ENCODE data around the gene POLN.
A peak's percentile ranks its signal among the peaks of the same experiment; 100 is the strongest.
"Not testable (repeated sequence)": the region's sequence is repeated elsewhere in the genome, so short reads cannot be mapped to it uniquely, and the experiment has no call there.

Gene POLN

DNA sequence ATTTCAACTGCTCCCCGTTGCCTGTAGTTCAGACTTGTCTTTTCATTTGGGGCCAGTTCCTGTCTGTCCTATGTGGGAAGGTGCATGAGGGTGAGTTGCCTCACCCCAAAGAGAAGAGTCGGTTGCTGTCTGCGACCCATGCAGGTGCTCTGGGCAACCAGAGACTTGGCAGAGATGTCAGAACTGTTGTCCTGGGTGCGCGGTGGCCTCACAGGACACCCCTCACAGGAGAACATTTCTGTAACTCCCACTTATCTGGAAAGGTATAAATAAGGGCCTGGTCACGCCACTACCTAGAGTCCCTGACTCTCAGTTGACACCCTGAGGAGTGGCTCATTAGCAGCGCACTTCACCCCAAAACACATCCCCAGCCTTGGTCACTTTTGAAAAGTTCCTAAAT lies 192.5 kb downstream of the POLN start:
- no peak for DNase-seq

GRCh38 chr4:2048831-2049230 lies 193.1 kb downstream of the POLN start:
- DNase-seq = no peak

- no peak for DNase-seq
These were observed 193.9 kb downstream of the POLN start for GRCh38 chr4:2047781-2048581.

DNA sequence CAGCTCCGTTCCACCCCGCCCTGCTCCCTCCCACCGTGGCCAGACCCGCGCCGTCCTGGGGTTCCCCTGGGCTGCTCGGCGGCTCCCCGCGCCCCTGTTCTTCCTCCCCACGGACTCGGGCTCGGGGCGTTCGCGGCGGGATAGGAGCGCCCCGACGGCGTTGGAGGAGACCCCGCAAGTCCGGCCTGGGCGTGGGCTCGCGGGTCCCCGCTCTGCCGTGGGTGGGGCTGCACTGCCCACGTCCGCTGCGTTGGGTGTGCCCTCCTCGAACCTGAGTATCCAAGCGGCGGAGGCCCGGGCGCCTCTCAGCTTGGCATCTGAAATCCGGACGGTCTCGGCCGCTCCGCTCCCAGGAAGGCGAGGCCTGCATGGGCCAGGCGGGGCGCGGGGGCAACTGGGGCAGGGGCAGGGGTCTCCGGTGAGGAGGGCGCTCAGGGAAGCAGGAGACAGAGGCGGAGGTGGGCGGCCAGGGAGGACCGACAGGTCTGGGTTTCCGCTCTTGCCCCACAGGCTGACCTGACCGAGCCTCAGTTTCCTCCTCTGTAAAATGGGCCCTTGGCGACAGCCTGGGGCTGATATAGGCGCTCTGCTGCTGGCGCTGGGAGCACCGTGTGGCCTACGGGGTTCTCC lies 194.8 kb downstream of the POLN start:
- no peak for DNase-seq

GRCh38 chr4:2046031-2046961 lies 195.6 kb downstream of the POLN start:
- DNase-seq = no peak

- DNase-seq = no peak
These were observed 196.4 kb downstream of the POLN start for GRCh38 chr4:2045518-2045951.

DNA sequence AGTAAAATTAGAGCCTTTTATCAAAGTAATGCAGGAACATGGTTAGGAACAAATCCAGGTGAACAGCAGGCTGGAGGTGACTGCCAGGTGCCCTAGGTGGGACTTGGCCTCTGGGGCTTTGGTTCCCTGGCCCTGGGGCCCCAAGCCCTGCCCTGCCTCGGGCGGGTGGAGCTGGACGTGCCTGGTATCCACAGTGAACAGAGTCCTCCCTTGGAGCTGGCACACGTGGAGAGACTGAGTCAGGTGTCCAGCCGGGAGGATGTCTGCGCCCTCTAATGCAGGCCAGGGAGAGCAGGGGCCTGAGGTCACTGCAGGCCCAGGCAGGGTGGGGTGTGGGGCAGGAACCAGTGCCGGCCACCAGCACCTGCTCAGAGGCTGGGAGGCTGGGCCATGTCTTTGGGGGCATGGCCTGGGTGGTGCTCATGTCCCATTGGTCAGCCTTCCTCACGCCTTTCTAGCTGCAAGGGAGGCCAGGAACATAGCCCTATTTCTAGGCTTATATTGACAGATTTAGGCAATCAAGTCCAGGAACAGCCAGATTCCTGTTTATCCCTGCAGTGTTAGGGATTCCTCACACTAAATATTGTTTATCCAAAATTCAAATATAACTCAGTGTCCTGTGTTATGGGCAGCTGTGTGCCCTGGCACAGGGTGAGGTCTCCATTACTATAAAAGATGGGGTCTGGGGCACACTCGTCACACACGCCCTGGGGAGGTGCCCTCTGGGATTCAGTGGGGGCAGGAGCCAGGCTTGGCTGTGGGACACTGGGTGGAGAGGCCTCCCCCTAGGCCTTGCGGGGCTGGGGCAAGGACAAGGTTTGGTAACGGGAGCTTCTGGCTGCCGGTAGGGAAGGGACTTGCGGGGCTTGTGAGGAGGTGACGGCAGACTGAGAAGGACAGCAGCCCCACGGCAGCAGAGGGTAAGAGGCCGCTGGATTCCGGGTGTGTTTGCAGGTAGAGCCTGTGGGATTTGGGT lies 197.1 kb downstream of the POLN start:
- no peak for DNase-seq

- DNase-seq = no peak
These were observed 197.8 kb downstream of the POLN start for GRCh38 chr4:2044119-2044485.

DNA sequence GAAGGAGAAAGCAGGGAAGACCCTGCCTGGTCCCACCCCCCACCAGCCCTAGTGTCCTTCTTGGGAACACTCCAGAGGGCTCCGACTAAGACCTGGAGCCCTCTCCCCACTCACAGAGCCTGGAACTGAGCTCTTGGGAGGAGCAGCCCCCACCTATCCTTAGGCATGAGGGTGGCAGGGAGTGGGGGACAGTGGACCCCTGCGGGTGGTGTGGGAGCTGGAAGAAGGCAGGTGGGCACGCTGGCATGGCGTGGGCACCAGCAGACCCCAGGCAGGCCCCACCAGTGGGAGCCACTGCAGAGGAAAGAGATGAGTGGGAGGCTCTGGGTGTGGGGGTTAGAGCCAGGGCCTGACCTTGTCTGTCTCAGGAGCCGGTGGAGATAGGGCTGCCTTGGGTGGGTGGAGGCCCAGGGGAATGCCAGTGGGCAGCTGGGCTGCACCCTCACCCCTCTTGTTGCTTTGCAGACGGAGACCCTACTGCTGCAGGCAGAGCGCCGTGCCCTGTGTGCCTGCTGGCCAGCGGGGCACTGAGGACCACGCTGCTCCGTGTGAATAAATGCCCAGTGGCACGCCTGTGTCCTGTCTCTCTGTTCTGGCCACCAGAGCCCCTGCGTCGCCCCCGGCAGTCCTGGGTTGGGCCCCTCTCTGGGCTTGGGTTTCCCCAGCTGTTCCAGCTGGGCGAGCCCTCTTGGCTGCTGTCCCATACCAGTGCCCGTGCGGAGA lies 198.4 kb downstream of the POLN start:
- no peak for DNase-seq

DNA sequence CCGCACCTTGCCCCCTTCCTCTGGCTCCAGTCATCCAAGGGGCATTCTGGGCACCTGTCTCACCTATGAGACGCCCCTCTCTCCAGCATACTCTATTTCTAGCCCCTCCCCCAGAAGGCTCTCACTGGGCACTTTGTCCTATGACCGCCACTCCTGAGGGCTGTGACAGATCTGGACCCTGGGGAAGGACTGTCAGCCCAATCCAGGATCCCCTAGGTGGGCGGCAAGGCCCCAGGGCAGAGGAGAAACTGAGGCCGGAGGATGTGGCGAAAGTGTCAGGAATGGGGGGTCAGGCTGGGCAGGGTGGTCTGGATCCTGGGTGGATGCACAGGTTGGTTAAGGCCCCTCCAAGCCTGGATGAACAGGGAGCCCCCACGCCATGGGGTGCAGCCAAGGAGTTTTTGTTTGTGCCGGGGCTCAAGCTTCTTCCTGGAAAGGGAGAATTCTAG lies 198.9 kb downstream of the POLN start:
- DNase-seq = no peak

DNA sequence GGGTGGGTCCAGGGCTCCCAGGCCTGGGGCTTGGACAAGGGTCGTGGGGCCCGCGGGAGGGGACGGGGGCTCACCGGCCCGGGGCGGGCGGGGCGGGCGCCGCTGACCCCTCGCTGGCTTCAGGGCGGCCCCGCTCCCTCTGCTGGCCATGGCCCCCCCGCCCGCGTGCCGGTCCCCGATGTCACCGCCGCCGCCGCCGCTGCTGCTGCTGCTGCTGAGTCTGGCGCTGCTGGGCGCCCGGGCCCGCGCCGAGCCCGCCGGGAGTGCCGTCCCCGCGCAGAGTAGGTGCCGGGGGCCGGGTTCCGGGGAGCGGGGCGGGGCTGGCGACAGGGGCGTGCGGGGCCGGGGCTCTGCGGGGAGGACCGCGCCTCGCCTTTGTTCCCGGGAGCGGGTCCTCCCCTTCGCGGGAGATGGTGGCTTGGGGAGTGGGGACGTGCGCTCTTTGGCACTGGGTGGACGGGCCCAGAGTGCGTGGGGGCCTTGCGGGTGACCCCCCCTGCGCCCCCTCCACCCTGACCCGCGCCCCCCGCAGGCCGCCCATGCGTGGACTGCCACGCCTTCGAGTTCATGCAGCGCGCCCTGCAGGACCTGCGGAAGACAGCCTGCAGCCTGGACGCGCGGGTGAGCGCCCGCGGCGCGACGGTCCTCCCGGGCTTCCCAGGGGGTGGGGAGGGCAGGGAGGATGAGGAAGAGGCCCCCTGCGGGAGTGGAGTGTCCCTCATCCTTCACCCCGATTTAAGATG lies 199.5 kb downstream of the POLN start:
- no peak for DNase-seq

GRCh38 chr4:2041239-2042130 lies 200.4 kb downstream of the POLN start:
- peak; percentile 37 for DNase-seq

DNA sequence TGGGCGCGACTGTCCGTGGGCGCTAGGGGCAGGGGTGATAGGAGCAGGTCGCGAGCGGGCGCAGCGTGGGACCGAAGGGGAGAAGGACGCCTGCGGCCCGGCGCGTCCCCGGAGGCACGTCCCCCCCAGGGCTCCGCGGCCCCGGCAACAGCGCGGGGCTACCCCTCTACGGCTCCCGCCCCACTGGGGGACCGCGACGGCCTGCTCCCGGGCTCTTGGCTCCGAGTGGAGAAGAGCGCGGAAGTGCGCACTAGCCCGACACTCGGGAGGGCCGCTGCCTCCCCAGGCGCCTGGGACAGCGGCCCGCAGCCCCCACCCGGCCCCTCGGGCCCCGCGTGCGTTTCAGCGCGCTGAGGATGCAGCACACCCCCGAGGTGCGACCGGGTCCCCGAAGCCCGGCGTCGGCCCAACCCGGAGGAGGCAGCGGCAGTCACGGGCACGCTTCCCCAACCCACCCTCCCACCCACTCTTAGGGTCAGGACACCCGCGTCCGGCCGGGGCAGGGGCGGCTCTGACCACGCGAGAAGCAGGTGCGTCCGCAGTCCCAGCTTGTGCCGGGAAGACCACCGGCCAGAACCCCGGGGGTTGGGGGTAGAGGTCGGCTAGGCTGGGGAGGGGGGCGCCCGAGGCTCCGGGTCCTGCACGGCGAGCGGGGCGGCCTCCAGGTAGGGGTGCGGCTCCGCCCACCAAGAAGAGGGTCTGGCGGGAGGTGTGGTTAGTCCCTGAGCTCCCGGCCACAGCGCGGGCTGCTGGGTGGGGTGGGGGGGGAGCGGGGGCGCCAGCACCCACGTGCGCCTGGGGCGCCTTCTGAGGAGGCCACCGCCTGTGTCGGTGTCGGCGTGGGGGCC lies 201.3 kb downstream of the POLN start:
- DNase-seq = peak; percentile 0

DNA sequence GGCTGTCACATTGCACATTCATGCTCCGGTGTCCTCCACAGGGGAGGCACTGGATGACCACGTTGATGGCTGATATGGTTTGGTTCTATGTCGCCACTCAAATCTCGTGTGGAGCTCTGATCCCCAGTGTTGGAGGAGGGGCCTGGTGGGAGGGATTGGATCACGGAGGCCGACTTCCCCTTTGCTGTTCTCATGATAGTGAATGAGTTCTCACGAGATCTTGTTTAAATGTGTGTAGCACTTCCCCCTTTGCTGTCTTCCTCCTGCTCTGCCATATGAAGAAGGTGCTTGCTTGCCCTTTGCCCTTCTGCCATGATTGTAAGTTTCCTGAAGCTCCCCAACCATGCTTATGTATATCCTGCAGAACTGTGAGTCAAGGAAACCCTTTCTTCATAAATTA lies 205.1 kb downstream of the POLN start:
- DNase-seq = no peak

DNA sequence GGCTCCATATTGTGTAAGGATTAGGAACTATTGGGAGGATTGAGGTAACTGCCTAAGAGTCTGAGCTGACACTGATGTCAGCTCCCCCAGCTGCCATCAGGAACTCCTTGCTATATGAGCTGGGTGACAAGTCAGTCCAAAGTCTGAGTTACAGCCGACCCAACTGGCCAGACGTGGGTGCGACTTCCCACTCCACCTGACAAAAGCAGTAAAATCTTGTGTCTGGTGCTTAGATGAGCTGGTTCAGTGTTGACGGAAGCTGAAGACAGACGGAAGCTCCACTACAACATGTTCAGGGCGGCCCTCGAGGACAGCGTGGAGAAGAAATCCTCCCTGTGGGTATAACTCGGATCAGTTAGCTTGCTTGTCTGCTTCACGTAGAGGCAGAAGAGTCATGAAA lies 205.6 kb downstream of the POLN start:
- no peak for DNase-seq

GRCh38 chr4:2031161-2031560 lies 210.8 kb downstream of the POLN start:
- not testable (repeated sequence) for DNase-seq

GRCh38 chr4:2027120-2027519 lies 214.8 kb downstream of the POLN start:
- DNase-seq = not testable (repeated sequence)

GRCh38 chr4:2025817-2026216 lies 216.1 kb downstream of the POLN start:
- DNase-seq = no peak

GRCh38 chr4:2024683-2025082 lies 217.2 kb downstream of the POLN start:
- DNase-seq = no peak

Measured in NCI-H2171 treated with DMSO at 0.1 percent for 48 hours (cell line).